SK-MEL-5 (cell line): ENCODE measurements around the gene RPS19. TPM values are rescaled to one million over a fixed set of nuclear protein-coding genes. Genes with fewer than 3 reads are reported as not detected.
"Not testable (repeated sequence)": the region's sequence is repeated elsewhere in the genome, so short reads cannot be mapped to it uniquely, and the experiment has no call there.

ENCODE experiments used
- DNase-seq: peaks from one replicate; pipeline ENCODE4 v3.0.0-alpha.2; 2016; ENCODE audit warnings: low read depth, low spot score
- in situ Hi-C: cut with HindIII; loops from 2 replicates; pipeline ENCODE4 v1.10.0; 2016; ENCODE audit warnings: low sequenced_read_pairs, high pct_unique_total_duplicates, low pct_unique_long_range_greater_than_20kb
- total RNA-seq: library from RNA; depleted of rRNA; stranded (reverse); fragments of >200 nt; shearing (Covaris generic); gene quantifications from 2 replicates; pipeline ENCODE4 v1.2.3, GENCODE V29; 2014

The RPS19 gene
- total RNA-seq, 1 experiment from 2014 or later = 1,776 TPM

DNA sequence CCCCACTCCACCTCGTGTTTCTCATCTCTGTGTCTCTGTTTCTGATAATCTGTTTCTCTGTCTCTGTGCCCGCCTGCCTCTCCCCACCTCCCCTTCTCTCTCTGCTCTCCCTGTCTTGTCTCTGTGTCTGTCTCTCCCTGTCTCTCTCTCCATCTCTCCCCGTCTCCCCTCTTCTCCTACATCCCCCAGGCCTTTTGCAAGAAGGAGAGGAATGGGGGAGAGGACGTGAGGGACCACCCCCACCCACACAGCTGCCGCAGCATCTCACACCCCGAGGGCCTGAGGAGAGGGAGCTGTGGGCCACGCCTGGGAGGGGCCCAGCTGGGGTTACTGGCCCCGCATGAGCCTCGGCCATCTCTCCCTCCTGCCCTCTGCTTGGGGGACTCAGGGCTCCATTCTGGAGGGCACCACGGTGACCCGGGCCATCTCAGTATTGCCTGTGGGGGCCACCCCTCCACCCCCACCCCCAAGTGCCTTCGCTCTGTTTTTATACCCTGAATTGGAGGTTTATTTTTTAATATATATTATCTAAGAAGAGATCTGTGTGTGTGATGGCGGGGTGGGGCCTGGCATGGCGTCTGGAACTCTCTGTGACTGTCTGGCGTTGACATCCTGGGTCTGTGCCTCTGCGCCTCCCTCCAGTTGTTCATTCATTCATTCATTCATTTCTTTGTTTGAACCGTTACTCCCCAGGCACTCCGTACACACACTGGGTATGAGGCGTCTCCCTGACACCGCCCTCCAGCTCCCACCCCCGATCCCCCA, 47.0 kb downstream of the RPS19 start:
- no peak for DNase-seq
- in situ Hi-C loops = no loop called here

DNA sequence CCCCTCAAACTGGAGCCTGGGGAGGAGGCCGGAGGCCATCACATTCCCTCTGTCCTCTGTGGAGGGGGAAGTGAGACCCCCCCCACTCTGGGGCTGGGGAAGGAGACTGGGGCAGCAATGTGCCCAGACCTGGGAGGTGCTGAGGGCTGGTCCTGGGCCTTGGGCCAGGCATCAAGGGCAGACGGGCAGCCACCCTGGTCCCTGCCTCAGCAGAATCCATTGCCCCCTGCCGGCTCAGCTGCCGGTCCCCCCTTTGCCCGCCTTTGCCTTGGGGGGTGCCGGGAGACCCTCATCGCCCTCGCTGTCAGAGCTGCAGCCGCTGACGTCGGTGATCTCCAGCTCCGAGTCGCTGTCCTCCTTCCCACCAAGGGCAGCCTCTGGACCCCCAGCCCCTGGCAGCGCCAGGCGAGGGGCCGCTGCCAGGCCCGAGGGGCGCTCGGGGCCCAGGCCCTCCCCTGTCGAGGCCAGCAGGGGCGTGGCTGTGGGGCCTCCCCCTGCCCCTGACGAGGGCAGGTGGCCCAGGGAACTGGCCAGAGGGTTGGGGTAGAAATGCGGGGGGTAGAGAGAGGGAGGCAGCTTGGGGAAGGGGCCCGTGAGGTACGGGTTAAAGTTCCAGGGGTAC, 48.0 kb downstream of the RPS19 start:
- DNase-seq = no peak
- in situ Hi-C loops = no loop called here

DNA sequence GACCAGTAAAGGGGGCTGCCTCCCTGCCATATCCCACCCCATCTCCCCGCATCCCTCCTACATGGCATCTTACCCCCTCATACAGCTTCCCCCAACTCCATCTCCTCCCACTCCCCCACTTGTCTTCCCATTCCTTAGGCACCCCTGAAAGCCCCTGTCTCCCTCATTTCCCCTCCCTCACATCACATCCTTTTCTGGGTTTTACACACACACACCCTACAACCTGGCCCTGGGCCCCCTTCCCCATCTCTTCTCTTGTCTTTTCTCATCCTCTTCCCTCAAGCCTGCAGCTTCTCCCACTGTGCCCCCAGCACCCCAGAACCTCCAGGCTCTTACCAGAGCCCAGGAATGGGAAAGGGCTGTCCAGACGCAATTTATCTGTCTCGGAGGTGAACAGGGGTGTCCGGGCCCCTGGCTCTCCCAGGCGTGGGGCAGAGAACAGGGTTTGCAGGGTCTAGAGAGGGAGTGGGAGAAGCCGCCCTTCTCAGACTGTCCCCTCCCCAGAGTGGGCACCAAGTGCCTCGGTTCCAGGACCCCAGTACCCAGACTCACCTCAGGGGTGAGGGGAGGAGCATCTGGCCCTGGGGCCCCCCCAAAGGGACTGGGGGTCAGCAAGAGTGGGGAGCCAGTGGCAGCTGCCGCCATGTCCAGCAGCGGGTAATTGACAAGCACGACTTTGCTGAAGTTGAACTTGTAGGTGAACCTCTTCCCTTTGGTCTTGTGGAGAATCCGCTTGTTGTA, 48.8 kb downstream of the RPS19 start:
- in situ Hi-C loops = no loop called here
- DNase-seq = no peak

- no peak for DNase-seq
- in situ Hi-C loops = no loop called here
Measured at GRCh38 chr19:41909706-41910105, 49.7 kb downstream of the RPS19 start.

GRCh38 chr19:41910240-41910991, 50.4 kb downstream of the RPS19 start:
- DNase-seq = no peak
- in situ Hi-C loops = no loop called here

GRCh38 chr19:41910992-41911888, 51.2 kb downstream of the RPS19 start:
- in situ Hi-C loops = no loop called here
- no peak for DNase-seq

DNA sequence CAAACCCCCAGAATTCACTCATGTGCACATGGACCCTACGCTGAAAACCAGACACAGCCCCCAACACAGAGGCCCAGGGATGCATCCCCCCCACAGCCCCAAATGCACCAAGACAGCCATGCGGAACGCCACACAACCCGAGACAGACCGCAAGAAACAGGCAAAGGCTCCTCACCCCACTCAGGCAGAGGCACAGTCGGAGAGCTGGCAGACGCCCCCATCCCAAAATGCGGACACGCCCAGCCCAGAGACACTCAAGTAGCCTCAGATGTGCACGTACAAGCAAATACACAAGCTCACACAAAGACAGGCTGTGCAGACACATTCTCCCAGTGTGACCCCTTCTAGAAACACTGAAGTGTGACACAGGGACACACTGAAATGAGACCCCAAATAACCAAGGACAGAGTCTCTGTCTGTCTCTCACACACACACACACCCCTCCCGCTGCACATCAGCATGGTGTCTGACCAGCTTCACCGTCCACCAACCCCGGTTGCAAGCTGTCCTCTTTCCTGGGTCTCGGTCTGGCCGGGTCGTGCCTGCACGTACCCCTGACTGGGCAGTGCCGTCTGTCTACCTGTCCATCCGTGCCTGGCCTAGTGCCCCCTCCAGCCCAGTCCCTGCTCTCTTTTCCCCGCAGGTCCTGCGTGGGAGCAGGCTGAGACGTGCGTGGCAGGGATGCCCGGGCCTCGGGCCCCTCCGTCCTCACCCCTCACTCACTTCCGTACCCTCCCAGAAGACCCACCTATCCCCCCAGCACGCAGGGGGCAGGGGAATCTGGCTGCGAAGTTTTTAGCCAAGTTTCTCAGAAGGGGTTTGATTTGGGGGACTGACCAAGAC, 52.1 kb downstream of the RPS19 start:
- no peak for DNase-seq
- in situ Hi-C loops = no loop called here

DNA sequence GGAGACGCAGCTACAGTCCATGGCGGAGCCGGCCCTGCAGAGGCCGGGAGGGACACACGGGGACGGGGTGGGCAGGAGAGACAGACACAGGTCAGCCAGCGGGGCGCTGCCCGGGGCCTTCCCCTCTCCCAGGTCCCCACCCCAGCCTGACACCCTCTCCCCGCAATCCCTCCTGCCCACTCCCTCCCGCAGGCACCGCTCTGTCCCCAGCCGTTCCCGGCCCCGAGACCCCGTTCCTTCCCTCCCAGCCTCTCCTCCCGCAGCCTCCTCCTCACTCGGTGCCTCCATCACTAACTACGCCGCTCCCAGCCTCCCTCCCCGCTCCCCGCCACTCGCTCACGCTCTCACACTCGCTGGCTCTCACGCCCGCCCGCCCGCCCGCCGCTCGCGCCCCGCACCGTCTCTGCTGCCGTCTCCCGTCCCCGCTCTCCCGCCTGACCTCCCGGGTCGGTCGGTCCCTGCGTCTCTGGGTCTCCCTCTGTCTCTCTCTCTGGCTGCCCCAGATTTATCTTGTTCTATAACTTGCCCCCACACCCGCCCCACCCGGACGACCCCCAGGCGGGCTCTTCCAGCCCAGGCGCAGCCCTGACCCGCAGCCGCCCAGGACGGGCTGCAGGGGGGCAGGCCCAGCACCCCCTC, 53.0 kb downstream of the RPS19 start:
- no peak for DNase-seq
- in situ Hi-C loops = no loop called here

GRCh38 chr19:41913538-41914423, 53.7 kb downstream of the RPS19 start:
- no peak for DNase-seq

GRCh38 chr19:41914424-41914834, 54.4 kb downstream of the RPS19 start:
- in situ Hi-C loops = not testable (repeated sequence)

More at GRCh38 chr19:41913538-41914423, 53.7 kb downstream of the RPS19 start:
- in situ Hi-C loops = no loop called here

GRCh38 chr19:41915021-41915775, 55.1 kb downstream of the RPS19 start:
- DNase-seq = no peak
- in situ Hi-C loops = no loop called here

More at GRCh38 chr19:41914424-41914834, 54.4 kb downstream of the RPS19 start:
- not testable (repeated sequence) for DNase-seq

GRCh38 chr19:41915776-41916414, 55.8 kb downstream of the RPS19 start:
- in situ Hi-C loops = no loop called here
- DNase-seq = no peak

GRCh38 chr19:41917676-41918075, 57.6 kb downstream of the RPS19 start:
- in situ Hi-C loops = no loop called here
- DNase-seq = no peak

DNA sequence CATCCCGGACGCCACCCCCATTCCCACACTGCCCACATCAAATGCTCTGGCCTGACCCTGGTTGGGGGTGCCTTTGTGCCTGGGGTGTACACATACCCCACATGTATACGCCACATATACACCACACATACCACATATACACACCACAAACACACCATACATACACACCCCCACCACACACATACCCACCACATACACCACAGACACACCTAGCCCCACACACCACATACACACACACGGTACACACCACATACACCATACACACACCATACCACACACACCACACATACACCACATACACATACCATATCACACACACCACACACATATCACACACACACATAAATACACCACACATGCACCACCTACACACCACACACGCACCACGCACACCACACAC, 58.0 kb downstream of the RPS19 start:
- in situ Hi-C loops = no loop called here
- DNase-seq = no peak
